K562 (cell line): ENCODE data around the gene IL17RB. TPM values are rescaled to one million over a fixed set of nuclear protein-coding genes. Genes with fewer than 3 reads are reported as not detected.

ENCODE experiments used
- ATAC-seq: fragments of 200-7000 bp; cut with Tn5 transposase; 3 replicates; pipeline ENCODE4 v1.9.1; 2020; ENCODE audit warnings: moderate library complexity
- BruUV-seq: library from RNA; stranded (reverse); fragments of 400-500 nt; replicated peaks from 2 replicates; lab custom pipeline; 2021; lab: Mats Ljungman, UMichigan
- CTCF ChIA-PET: fragments of 300-600 bp; formaldehyde crosslinking; extraction: SDS; loops from one replicate; lab custom pipeline; 2021; ENCODE audit warnings: low intra/inter-chr PET ratio; lab: Yijun Ruan, JAX
- POLR2A ChIA-PET: fragments of 300-600, 350-650 bp; sonication (Branson Sonifier 250); formaldehyde crosslinking; extraction: SDS; loops from one replicate; lab custom pipeline; 2021; ENCODE audit warnings: antibody characterized with exemption, inconsistent platforms; lab: Yijun Ruan, JAX
- DNase-seq, 4 experiments: peaks; one replicate each; pipeline versions ENCODE4 v3.0.0 to v3.0.0-alpha.2; 2011 to 2018; ENCODE audit warnings: low spot score in 3 of 4, mixed read lengths in 3 of 4; ENCODE audit errors: extremely low read depth in 1 of 4
- FAIRE-seq: peaks from 2 replicates; lab custom pipeline; 2011; peaks lifted over from hg19 to GRCh38; lab: Jason Lieb, UNC
- H2AFZ ChIP-seq: 2 replicates; pipeline ENCODE4 v1.6.0; 2011; ENCODE audit warnings: low read depth, low read length, control low read depth, inconsistent platforms
- H3K27ac ChIP-seq: fragments of 200-600 bp; 3 replicates; pipeline ENCODE4 v1.8.0; 2011; ENCODE audit warnings: low read depth, mild to moderate bottlenecking, control low read depth, inconsistent platforms, low read length, moderate library complexity, mixed read lengths; ENCODE audit errors: extremely low read depth
- H3K27me3 ChIP-seq, 2 experiments: fragments of 300-600 bp in 1 of 2; 2 replicates in 1 of 2; 3 replicates in 1 of 2; pipeline versions ENCODE4 v1.6.0 to v1.8.0; 2011; ENCODE audit warnings: inconsistent platforms in 2 of 2, low read length in 2 of 2, mild to moderate bottlenecking in 1 of 2, mixed read lengths in 1 of 2, moderate library complexity in 1 of 2; ENCODE audit not compliant: control insufficient read depth in 2 of 2, insufficient read depth in 2 of 2
- H3K36me3 ChIP-seq: fragments of 300-600 bp; 3 replicates; pipeline ENCODE4 v1.8.0; 2011; ENCODE audit warnings: mild to moderate bottlenecking, low read length, inconsistent platforms; ENCODE audit not compliant: control insufficient read depth, insufficient read depth
- H3K4me1 ChIP-seq, 2 experiments: fragments of 200-600 bp in 1 of 2; replicated peaks in 1 of 2; 2 replicates in 1 of 2; 3 replicates in 1 of 2; pipeline versions ENCODE4 v1.5.1 to v1.8.0; 2011; ENCODE audit warnings: inconsistent platforms in 2 of 2, low read length in 2 of 2, mild to moderate bottlenecking in 1 of 2, mixed read lengths in 1 of 2, moderate library complexity in 1 of 2; ENCODE audit not compliant: control insufficient read depth in 2 of 2, insufficient read depth in 2 of 2
- H3K4me2 ChIP-seq: 2 replicates; pipeline ENCODE4 v1.6.1; 2011; ENCODE audit warnings: low read length, control low read depth, inconsistent platforms, mixed read lengths; ENCODE audit not compliant: insufficient read depth
- H3K4me3 ChIP-seq: fragments of 200-600 bp; sonication (generic), shearing (Covaris generic); 2 replicates; pipeline ENCODE4 v1.5.1; 2016; ENCODE audit warnings: control low read depth, inconsistent platforms
- H3K79me2 ChIP-seq: fragments of 200-600 bp; 3 replicates; pipeline ENCODE4 v1.8.0; 2011; ENCODE audit warnings: low read length, inconsistent platforms; ENCODE audit not compliant: control insufficient read depth, insufficient read depth
- H3K9ac ChIP-seq, 2 experiments: 2 replicates each; pipeline versions ENCODE4 v1.6.0 to v1.6.1; 2011; ENCODE audit warnings: low read depth in 2 of 2, low read length in 2 of 2, control low read depth in 1 of 2, inconsistent platforms in 1 of 2, mild to moderate bottlenecking in 1 of 2, mixed read lengths in 1 of 2; ENCODE audit not compliant: insufficient read depth in 1 of 2
- H3K9me1 ChIP-seq: one replicate; pipeline ENCODE4 v1.6.0; 2011; ENCODE audit warnings: inconsistent platforms, mild to moderate bottlenecking, low read length, moderate library complexity; ENCODE audit not compliant: control insufficient read depth, insufficient read depth
- H3K9me3 ChIP-seq: replicated peaks from 2 replicates; pipeline ENCODE4 v1.5.1; 2011; ENCODE audit warnings: low read depth, low read length, inconsistent platforms; ENCODE audit not compliant: control insufficient read depth, insufficient read depth
- H4K20me1 ChIP-seq: replicated peaks from 2 replicates; pipeline ENCODE4 v1.6.1; 2011; ENCODE audit warnings: low read length, inconsistent platforms, mixed read lengths; ENCODE audit not compliant: control insufficient read depth, insufficient read depth
- BACH1 ChIP-seq: fragments of 200-800 bp; sonication (Bioruptor generic); IDR thresholded peaks from 2 replicates; pipeline ENCODE4 v1.6.1; 2016; ENCODE audit warnings: missing genetic modification characterization, missing compliant biosample characterization
- ELF4 ChIP-seq: fragments of 450-650 bp; formaldehyde crosslinking; IDR thresholded peaks from 2 replicates; pipeline ENCODE4 v1.4.0; 2022; ENCODE audit warnings: missing genetic modification characterization
- ERF ChIP-seq: fragments of 450-650 bp; formaldehyde crosslinking; IDR thresholded peaks from 2 replicates; pipeline ENCODE4 v1.4.0; 2020; ENCODE audit warnings: mild to moderate bottlenecking, mixed read lengths
- MTA2 ChIP-seq: fragments of 450-650 bp; IDR thresholded peaks from 2 replicates; pipeline ENCODE4 v1.6.1; 2016; ENCODE audit warnings: low read depth
- MTF1 ChIP-seq: fragments of 250-450 bp; sonication (Bioruptor Pico); IDR thresholded peaks from 2 replicates; pipeline ENCODE4 v1.9.0; 2021; ENCODE audit warnings: moderate library complexity, mild to moderate bottlenecking, inconsistent platforms, borderline replicate concordance
- NFRKB ChIP-seq: fragments of 450-650 bp; IDR thresholded peaks from 2 replicates; pipeline ENCODE4 v1.6.1; 2016; ENCODE audit warnings: low read depth
- RUNX1 ChIP-seq: sonication (generic); IDR thresholded peaks from 2 replicates; pipeline ENCODE4 v1.6.1; 2016; ENCODE audit warnings: antibody characterized with exemption, low read depth
- ZFPM2 ChIP-seq: fragments of 250-450 bp; sonication (Bioruptor Pico); IDR thresholded peaks from 2 replicates; pipeline ENCODE4 v1.5.1; 2022; ENCODE audit warnings: mild to moderate bottlenecking
- ZNF780A ChIP-seq: fragments of 250-450 bp; sonication (Bioruptor Pico); IDR thresholded peaks from 2 replicates; pipeline ENCODE4 v1.5.0; 2021; ENCODE audit warnings: mild to moderate bottlenecking
- WGBS: fragments of 100-300 bp; shearing (Covaris generic); methylation state at CpG from one replicate; pipeline ENCODE4 v1.1.6; 2016; ENCODE audit warnings: low coverage, mixed read lengths; ENCODE audit not compliant: insufficient coverage; ENCODE audit errors: missing lambda C conversion rate; 5-methylcytosine and 5-hydroxymethylcytosine counted together
- in situ Hi-C: fragments of 300-500 bp; cut with MboI; formaldehyde crosslinking; loops from 4 replicates; pipeline ENCODE4 v1.15.0; 2018; ENCODE audit warnings: inconsistent platforms, mixed read lengths
- intact Hi-C: fragments of 100-400 bp; cut with micrococcal nuclease; formaldehyde crosslinking; loops from 2 replicates; pipeline ENCODE4 v1.14.2; 2022
- polyA plus RNA-seq, 8 experiments: library from polyadenylated mRNA; depleted of rRNA in 4 of 8; stranded (reverse) in 5 of 8; unstranded in 3 of 8; fragments of >200 nt; fragmentation: Nextera tagmentation in 2 of 8; fragmentation: Illumina TruSeq in 1 of 8; extraction: Ambion mirVana in 2 of 8; extraction: Trizol in 1 of 8; gene quantifications; 2 replicates each; pipeline versions ENCODE4 v1.2.1 to v1.2.3, GENCODE V29; 2011 to 2014; ENCODE audit warnings: inconsistent platforms in 1 of 8, missing spikeins in 1 of 8
- small RNA-seq: library from RNA; depleted of rRNA; stranded (forward); fragments of <200 nt; gene quantifications from one replicate; pipeline ENCODE3, GENCODE V24; 2014
- total RNA-seq, 7 experiments: library from RNA; depleted of rRNA in 6 of 7; stranded (reverse); fragments of >200 nt in 6 of 7; fragmentation: Illumina TruSeq in 2 of 7; extraction: Trizol in 2 of 7; gene quantifications; 2 replicates each; pipeline versions ENCODE4 v1.2.1 to v1.2.3, GENCODE V29; 2011 to 2021; ENCODE audit warnings: low replicate concordance in 1 of 7

Gene IL17RB
- total and polyA plus RNA-seq, 9 of the 15 experiments (the other 6 are each of a cell fraction or from before 2014, with no cell fraction given) = 1.1 to 4.1 (median 1.7) TPM

- TF ChIP-seq NFRKB (no peak), RUNX1 (no peak), ZNF780A (CRISPR knock-in tag) (no peak), ZFPM2 (CRISPR knock-in tag) (no peak), ELF4 (CRISPR knock-in tag) (no peak), MTF1 (CRISPR knock-in tag) (no peak), BACH1 (no peak), ERF (CRISPR knock-in tag) (no peak)
Observed at GRCh38 chr3:53902711-53903110, 56.3 kb downstream of the IL17RB start (continued).

- no peak for TF ChIP-seq MTA2
Observed at GRCh38 chr3:53913401-53913800, 67.0 kb downstream of the IL17RB start.

More at GRCh38 chr3:53913401-53913800, 67.0 kb downstream of the IL17RB start:
- H4K20me1 ChIP-seq = no peaks in the 10 kb centered on the region
- no peak for FAIRE-seq
- H3K4me3 ChIP-seq = no peak overlapping the region
- no peak for DNase-seq
- H3K79me2 ChIP-seq = no peaks in the 10 kb centered on the region
- H3K4me2 ChIP-seq = no peak overlapping the region
- ChIA-PET POLR2A (no interaction called here), CTCF (no interaction called here)
- H3K27me3 ChIP-seq = no peaks in the 10 kb centered on the region
- 0% methylated on average over 4 of the region's 8 CpGs for WGBS
- no peaks in the 10 kb centered on the region for H3K9me1 ChIP-seq
- no TSS peak for BruUV-seq
- intact Hi-C loops (no loop called here), in situ Hi-C loops (no loop called here)
- H2AFZ ChIP-seq = peak overlapping the region; percentile 32; the same call in 1 of the 2 replicates
- no peaks in the 10 kb centered on the region for H3K36me3 ChIP-seq
- H3K27ac ChIP-seq = no peak overlapping the region
- no peaks in the 10 kb centered on the region for H3K9me3 ChIP-seq
- H3K9ac ChIP-seq = no peak overlapping the region
- no peaks in the 10 kb centered on the region for H3K4me1 ChIP-seq
- ATAC-seq = no peak

Small RNAs within 50 kb of the gene (small RNA-seq; reads per million reads assigned to genes)
- not detected for gene AC012467.1

Other genes with a start within 250 kb of the IL17RB start
- 0.57 and 1.9 TPM in 2 replicates for gene CHDH, start 149 bp upstream of the IL17RB start, total RNA-seq (2014; rRNA removed)
- 0.29 and 0.33 TPM in 2 replicates for gene CHDH, start 149 bp upstream of the IL17RB start, total RNA-seq (2014; rRNA removed; fragmentation: Illumina TruSeq; extraction: Trizol)
- 0.36 and 0.38 TPM in 2 replicates for gene CHDH, start 149 bp upstream of the IL17RB start, total RNA-seq (2015; rRNA removed; fragmentation: Illumina TruSeq; extraction: Trizol)
- 0.89 and 1.4 TPM in 2 replicates for gene CHDH, start 149 bp upstream of the IL17RB start, total RNA-seq (2021)
- gene CHDH, start 149 bp upstream of the IL17RB start, polyA plus RNA-seq (2011; rRNA removed) = 0.53 and 1.4 TPM in 2 replicates
- gene CHDH, start 149 bp upstream of the IL17RB start, polyA plus RNA-seq (2014; fragmentation: Illumina TruSeq; extraction: Trizol) = 0.46 and 0.58 TPM in 2 replicates
- gene CHDH, start 149 bp upstream of the IL17RB start, polyA plus RNA-seq (2014; fragmentation: Nextera tagmentation; extraction: Ambion mirVana) = under 1 TPM; 0.06 to 0.14 TPM
- 0.65 and 0.90 TPM in 2 replicates for gene CHDH, start 149 bp upstream of the IL17RB start, polyA plus RNA-seq (2014; rRNA removed)
- gene ACTR8, start 35.6 kb downstream of the IL17RB start, total RNA-seq (2014; rRNA removed) = 14.2 and 17.5 TPM in 2 replicates
- gene ACTR8, start 35.6 kb downstream of the IL17RB start, total RNA-seq (2014; rRNA removed; fragmentation: Illumina TruSeq; extraction: Trizol) = 18.5 and 18.7 TPM in 2 replicates
- gene ACTR8, start 35.6 kb downstream of the IL17RB start, total RNA-seq (2015; rRNA removed; fragmentation: Illumina TruSeq; extraction: Trizol) = 18.1 and 19.1 TPM in 2 replicates
- gene ACTR8, start 35.6 kb downstream of the IL17RB start, total RNA-seq (2021) = 17.5 and 24.2 TPM in 2 replicates
- gene ACTR8, start 35.6 kb downstream of the IL17RB start, polyA plus RNA-seq (2011; rRNA removed) = 13.3 and 19.1 TPM in 2 replicates
- gene ACTR8, start 35.6 kb downstream of the IL17RB start, polyA plus RNA-seq (2014; fragmentation: Illumina TruSeq; extraction: Trizol) = 13.8 and 14.0 TPM in 2 replicates
- 1 to 10 TPM; 4.8 to 6.6 TPM for gene ACTR8, start 35.6 kb downstream of the IL17RB start, polyA plus RNA-seq (2014; fragmentation: Nextera tagmentation; extraction: Ambion mirVana)
- gene ACTR8, start 35.6 kb downstream of the IL17RB start, polyA plus RNA-seq (2014; rRNA removed) = 10.9 and 14.4 TPM in 2 replicates
- 28.7 and 29.7 TPM in 2 replicates for gene SELENOK, start 45.3 kb downstream of the IL17RB start, total RNA-seq (2014; rRNA removed)
- 34.8 and 43.9 TPM in 2 replicates for gene SELENOK, start 45.3 kb downstream of the IL17RB start, total RNA-seq (2014; rRNA removed; fragmentation: Illumina TruSeq; extraction: Trizol)
- gene SELENOK, start 45.3 kb downstream of the IL17RB start, total RNA-seq (2015; rRNA removed; fragmentation: Illumina TruSeq; extraction: Trizol) = 12.6 and 18.3 TPM in 2 replicates
- 23.5 and 27.9 TPM in 2 replicates for gene SELENOK, start 45.3 kb downstream of the IL17RB start, total RNA-seq (2021)
- 83.9 and 102 TPM in 2 replicates for gene SELENOK, start 45.3 kb downstream of the IL17RB start, polyA plus RNA-seq (2011; rRNA removed)
- gene SELENOK, start 45.3 kb downstream of the IL17RB start, polyA plus RNA-seq (2014; fragmentation: Illumina TruSeq; extraction: Trizol) = 23.9 and 28.2 TPM in 2 replicates
- gene SELENOK, start 45.3 kb downstream of the IL17RB start, polyA plus RNA-seq (2014; fragmentation: Nextera tagmentation; extraction: Ambion mirVana) = 100 to 1,000 TPM; 150 to 164 TPM
- 39.3 and 46.7 TPM in 2 replicates for gene SELENOK, start 45.3 kb downstream of the IL17RB start, polyA plus RNA-seq (2014; rRNA removed)